GM12892 (cell line): ENCODE data around the gene NUFIP1.

Experiments used
- POLR2A ChIP-seq: IDR thresholded peaks from 2 replicates; pipeline ENCODE4 v1.6.1; 2011; ENCODE audit warnings: low read depth, low read length, control low read depth
- POLR2AphosphoS5 ChIP-seq: IDR thresholded peaks from 2 replicates; pipeline ENCODE4 v1.6.1; 2011; ENCODE audit warnings: low read depth, low read length, control low read depth
- TAF1 ChIP-seq: IDR thresholded peaks from 2 replicates; pipeline ENCODE4 v1.6.1; 2011; ENCODE audit warnings: low read depth, mild to moderate bottlenecking, control low read depth, low read length, borderline replicate concordance

DNA sequence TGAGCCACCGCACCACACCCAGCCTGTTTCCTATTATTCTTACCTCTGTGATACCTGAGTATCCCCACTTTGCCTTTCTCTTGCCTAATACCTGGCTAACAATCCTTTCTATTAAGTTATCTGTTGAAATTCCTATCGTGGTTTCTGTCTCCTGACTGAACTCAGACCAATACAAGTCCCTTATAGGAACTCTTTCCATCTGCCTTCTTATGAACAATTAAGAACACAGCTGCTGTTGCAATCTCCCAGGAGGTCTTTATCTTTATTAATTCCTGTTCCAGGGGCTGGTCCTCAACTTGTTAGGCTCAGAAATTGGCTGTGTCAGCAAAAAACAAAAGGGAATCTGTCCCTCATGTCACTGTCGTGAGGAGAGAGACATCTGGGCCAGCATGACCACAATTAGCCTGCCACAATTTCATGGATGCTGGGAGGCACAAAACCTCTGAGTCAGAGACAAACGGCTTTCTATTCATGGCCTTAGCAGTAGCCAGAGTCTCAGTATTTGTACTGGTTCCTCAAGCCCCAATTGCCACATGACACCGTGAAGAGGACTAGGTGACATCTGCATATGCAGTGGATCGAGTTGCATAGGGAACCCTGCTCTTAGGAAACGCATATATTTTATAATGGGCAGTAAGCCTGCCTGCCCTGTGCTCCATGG lies 58.2 kb downstream of the NUFIP1 start:
- TF ChIP-seq POLR2AphosphoS5 = no peak
- TF ChIP-seq POLR2A = no peak
- no peak for TF ChIP-seq TAF1
